B cell (primary cell): ENCODE measurements around the gene TANK.
"Not testable (repeated sequence)": the region's sequence is repeated elsewhere in the genome, so short reads cannot be mapped to it uniquely, and the experiment has no call there.

Experiments
- CTCF ChIP-seq: fragments of 200-600 bp; IDR thresholded peaks from one replicate; pipeline ENCODE4 v1.8.0; 2022; ENCODE audit warnings: antibody characterized with exemption, mild to moderate bottlenecking
- EZH2 ChIP-seq: IDR thresholded peaks from 2 replicates; pipeline ENCODE4 v1.6.1; 2012; ENCODE audit warnings: borderline replicate concordance, low read depth, mild to moderate bottlenecking, moderate library complexity, low read length; ENCODE audit not compliant: insufficient read depth, poor library complexity, severe bottlenecking

- TF ChIP-seq CTCF, EZH2: not testable (repeated sequence)
Observed at GRCh38 chr2:161244387-161245260, 84.4 kb downstream of the TANK start.
